ENCODE data around the gene RRP1B. TPM values are rescaled to one million over a fixed set of nuclear protein-coding genes. Genes with fewer than 3 reads are reported as not detected.

The RRP1B gene
- total RNA-seq, 1 experiment from 2014 or later, result 55.9 TPM

DNA sequence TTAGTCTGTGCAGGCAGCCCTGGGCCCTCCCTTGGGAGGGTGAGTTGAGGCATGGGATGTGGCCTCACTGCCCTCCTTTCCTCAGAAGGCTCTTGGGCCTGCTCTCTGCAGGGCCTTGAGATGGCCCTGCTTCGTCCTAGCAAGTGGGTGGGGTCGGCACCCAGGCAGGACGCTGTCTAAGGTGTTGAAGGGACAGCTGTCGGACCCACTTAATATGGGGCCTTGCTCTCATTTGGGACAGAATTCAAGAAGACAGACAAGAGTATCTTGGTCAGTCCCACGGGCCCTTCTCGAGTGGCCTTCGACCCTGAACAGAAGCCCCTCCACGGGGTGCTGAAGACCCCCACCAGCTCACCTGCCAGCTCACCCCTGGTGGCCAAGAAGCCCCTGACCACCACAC lies 33.6 kb downstream of the RRP1B start:
- no peaks in the 10 kb centered on the region for H3K9me3 ChIP-seq (ENCODE audit: control insufficient read depth in 1 of 2, insufficient read depth in 1 of 2, low read depth in 1 of 2, low read length in 2 of 2)
- DNase-seq (ENCODE audit: low read depth, low spot score), result no peak
- no peak overlapping the region for H3K4me3 ChIP-seq (replicated peaks in 1 of 2; ENCODE audit: low read depth in 1 of 2, low read length in 2 of 2)
- H3K9me2 ChIP-seq (ENCODE audit: insufficient read depth), result no peaks in the 10 kb centered on the region
- no TSS peak for BruUV-seq (replicated peaks)
- POLR2A ChIA-PET, result no interaction called here
- no peaks in the 10 kb centered on the region for H4K20me1 ChIP-seq (ENCODE audit: insufficient read depth)
- H2AFZ ChIP-seq (ENCODE audit: low read depth, low read length, poor library complexity, severe bottlenecking), result no peak overlapping the region
- TF ChIP-seq CEBPB (IDR thresholded peaks at IDR 0.05; ENCODE audit: low read depth), result no peak
- no peaks in the 10 kb centered on the region for H3K79me2 ChIP-seq (ENCODE audit: insufficient read depth, low read length)
- no peak overlapping the region for H3K27ac ChIP-seq (ENCODE audit: low read depth, low read length)
- RAD21 ChIA-PET (ENCODE audit: low non-redundant PET in 1 of 2, low total read pairs in 2 of 2, uncharacterized antibody in 2 of 2, unreplicated experiment in 2 of 2), result no interaction called here
- H3K9ac ChIP-seq (ENCODE audit: low read length), result no peak overlapping the region
- CTCF ChIA-PET, result no interaction called here
- peaks cover 36 to 61% of the 10 kb centered on the region in 2 experiments; a peak in 3 of 4 replicates for H3K36me3 ChIP-seq (ENCODE audit: control insufficient read depth in 1 of 2, insufficient read depth in 2 of 2, low read length in 2 of 2)
- H3K27me3 ChIP-seq (ENCODE audit: insufficient read depth, low read length), result no peaks in the 10 kb centered on the region
- intact Hi-C loops (cut with micrococcal nuclease), result no loop called here
- no peak overlapping the region for H3K4me2 ChIP-seq (ENCODE audit: low read length)
- H3K4me1 ChIP-seq (ENCODE audit: control insufficient read depth in 1 of 2, insufficient read depth in 2 of 2, low read length in 2 of 2), result no peaks in the 10 kb centered on the region
- ATAC-seq, result no peak

DNA sequence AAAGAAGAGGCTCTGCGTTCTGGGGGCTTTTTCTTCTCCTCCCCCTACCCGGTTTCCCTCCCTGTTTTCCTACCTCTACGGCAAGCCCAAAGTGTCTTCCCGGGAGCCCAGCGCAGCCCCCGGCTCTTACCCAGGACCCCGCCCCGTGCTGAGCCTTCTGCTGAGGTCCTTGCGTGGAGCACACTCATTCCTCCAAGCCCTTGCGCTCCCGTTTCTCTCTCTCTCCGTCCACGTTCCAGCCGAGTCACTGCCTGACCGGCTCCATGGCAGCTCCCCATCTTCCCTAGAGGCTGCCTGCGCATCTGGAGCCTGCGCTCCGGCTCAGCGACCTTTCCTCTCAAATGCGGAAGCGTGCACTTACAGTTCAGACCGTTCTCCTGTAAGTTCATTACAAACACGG lies 34.6 kb downstream of the RRP1B start:
- Histone ChIP-seq H3K4me1 (ENCODE audit: control insufficient read depth in 1 of 2, insufficient read depth in 2 of 2, low read length in 2 of 2) (no peaks in the 10 kb centered on the region), H2AFZ (ENCODE audit: low read depth, low read length, poor library complexity, severe bottlenecking) (no peak overlapping the region), H3K9me3 (ENCODE audit: control insufficient read depth in 1 of 2, insufficient read depth in 1 of 2, low read depth in 1 of 2, low read length in 2 of 2) (no peaks in the 10 kb centered on the region), H3K79me2 (ENCODE audit: insufficient read depth, low read length) (no peaks in the 10 kb centered on the region), H3K9me2 (ENCODE audit: insufficient read depth) (no peaks in the 10 kb centered on the region), H3K4me3 (replicated peaks in 1 of 2; ENCODE audit: low read depth in 1 of 2, low read length in 2 of 2) (no peak overlapping the region), H3K27me3 (ENCODE audit: insufficient read depth, low read length) (no peaks in the 10 kb centered on the region), H3K9ac (ENCODE audit: low read length) (no peak overlapping the region), H4K20me1 (ENCODE audit: insufficient read depth) (no peaks in the 10 kb centered on the region), H3K27ac (ENCODE audit: low read depth, low read length) (no peak overlapping the region), H3K4me2 (ENCODE audit: low read length) (no peak overlapping the region), H3K36me3 (ENCODE audit: control insufficient read depth in 1 of 2, insufficient read depth in 2 of 2, low read length in 2 of 2) (peaks cover 33 to 51% of the 10 kb centered on the region in 2 experiments; a peak in 3 of 4 replicates)
- TF ChIP-seq, protein P1, sequence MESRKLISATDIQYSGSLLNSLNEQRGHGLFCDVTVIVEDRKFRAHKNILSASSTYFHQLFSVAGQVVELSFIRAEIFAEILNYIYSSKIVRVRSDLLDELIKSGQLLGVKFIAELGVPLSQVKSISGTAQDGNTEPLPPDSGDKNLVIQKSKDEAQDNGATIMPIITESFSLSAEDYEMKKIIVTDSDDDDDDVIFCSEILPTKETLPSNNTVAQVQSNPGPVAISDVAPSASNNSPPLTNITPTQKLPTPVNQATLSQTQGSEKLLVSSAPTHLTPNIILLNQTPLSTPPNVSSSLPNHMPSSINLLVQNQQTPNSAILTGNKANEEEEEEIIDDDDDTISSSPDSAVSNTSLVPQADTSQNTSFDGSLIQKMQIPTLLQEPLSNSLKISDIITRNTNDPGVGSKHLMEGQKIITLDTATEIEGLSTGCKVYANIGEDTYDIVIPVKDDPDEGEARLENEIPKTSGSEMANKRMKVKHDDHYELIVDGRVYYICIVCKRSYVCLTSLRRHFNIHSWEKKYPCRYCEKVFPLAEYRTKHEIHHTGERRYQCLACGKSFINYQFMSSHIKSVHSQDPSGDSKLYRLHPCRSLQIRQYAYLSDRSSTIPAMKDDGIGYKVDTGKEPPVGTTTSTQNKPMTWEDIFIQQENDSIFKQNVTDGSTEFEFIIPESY (IDR thresholded peaks at IDR 0.05; ENCODE audit: extremely low read depth, insufficient replicate concordance, low read length), result no peak
- TF ChIP-seq CEBPB (IDR thresholded peaks at IDR 0.05; ENCODE audit: low read depth) (no peak), RAD21 (IDR thresholded peaks at IDR 0.05; ENCODE audit: low read depth) (no peak), ZFX (IDR thresholded peaks at IDR 0.05) (no peak), TCF7L2 (IDR thresholded peaks at IDR 0.05; ENCODE audit: borderline replicate concordance, extremely low read depth, insufficient read depth, insufficient read length) (no peak), ZNF274 (IDR thresholded peaks at IDR 0.05; ENCODE audit: low read depth, low read length) (no peak), JUND (IDR thresholded peaks at IDR 0.05) (no peak), SP1 (IDR thresholded peaks at IDR 0.05; ENCODE audit: low read depth) (no peak), POLR2A (IDR thresholded peaks at IDR 0.05; ENCODE audit: borderline replicate concordance, extremely low read depth, insufficient read depth, insufficient read length) (no peak), FOSL1 (IDR thresholded peaks at IDR 0.05; ENCODE audit: low read depth) (no peak), SIN3A (IDR thresholded peaks at IDR 0.05; ENCODE audit: low read depth) (no peak), POLR2AphosphoS5 (IDR thresholded peaks at IDR 0.05; ENCODE audit: low read depth, low read length) (no peak), ELF1 (IDR thresholded peaks at IDR 0.05; ENCODE audit: borderline replicate concordance, low read depth) (no peak)
- TF ChIP-seq, protein P2, sequence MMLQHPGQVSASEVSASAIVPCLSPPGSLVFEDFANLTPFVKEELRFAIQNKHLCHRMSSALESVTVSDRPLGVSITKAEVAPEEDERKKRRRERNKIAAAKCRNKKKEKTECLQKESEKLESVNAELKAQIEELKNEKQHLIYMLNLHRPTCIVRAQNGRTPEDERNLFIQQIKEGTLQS (IDR thresholded peaks at IDR 0.05), result no peak
- TF ChIP-seq, protein P3, sequence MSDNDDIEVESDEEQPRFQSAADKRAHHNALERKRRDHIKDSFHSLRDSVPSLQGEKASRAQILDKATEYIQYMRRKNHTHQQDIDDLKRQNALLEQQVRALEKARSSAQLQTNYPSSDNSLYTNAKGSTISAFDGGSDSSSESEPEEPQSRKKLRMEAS (IDR thresholded peaks at IDR 0.05), result no peak
- intact Hi-C loops (cut with micrococcal nuclease), result no loop called here
- BruUV-seq (replicated peaks), result no TSS peak
- RAD21 ChIA-PET (ENCODE audit: low non-redundant PET in 1 of 2, low total read pairs in 2 of 2, uncharacterized antibody in 2 of 2, unreplicated experiment in 2 of 2), result no interaction called here
- POLR2A ChIA-PET, result no interaction called here
- ATAC-seq (no peak), DNase-seq (ENCODE audit: low read depth, low spot score) (no peak)
- CTCF ChIA-PET, result no interaction called here
